ENCODE data around the gene KMT5B.

KMT5B gene

GRCh38 chr11:68242616-68243015 is 29.5 kb upstream of the KMT5B start:
- H3K4me3 ChIP-seq (ENCODE audit: low read depth, low read length) = no peak overlapping the region
- ChIA-PET CTCF (interaction anchor here (0.9 kb wide), 1 partner anchor 15 kb away, joined by 3 read pairs; no protein-coding TSS in a partner anchor), POLR2A (no interaction called here)
- no peak overlapping the region for H3K27ac ChIP-seq (ENCODE audit: extremely low read depth, low read depth, low read length)
- H3K4me1 ChIP-seq (ENCODE audit: control insufficient read depth, insufficient read depth, low read length) = no peaks in the 10 kb centered on the region
- no peak for TF ChIP-seq ZNF692 (tag by site-specific recombination; IDR thresholded peaks at IDR 0.05)
- TF ChIP-seq RBAK (tag by site-specific recombination; IDR thresholded peaks at IDR 0.05) = no peak
- no peak for TF ChIP-seq ZNF19 (tag by site-specific recombination; IDR thresholded peaks at IDR 0.05; ENCODE audit: low read depth)
- TF ChIP-seq ZNF677 (tag by site-specific recombination; IDR thresholded peaks at IDR 0.05) = no peak
- no peak for TF ChIP-seq PATZ1 (tag by site-specific recombination; IDR thresholded peaks at IDR 0.05)
- TF ChIP-seq BCL6B (tag by site-specific recombination; IDR thresholded peaks at IDR 0.05) = no peak
- no peak for TF ChIP-seq OVOL3 (tag by site-specific recombination; IDR thresholded peaks at IDR 0.05)
- TF ChIP-seq ZNF830 (tag by site-specific recombination; IDR thresholded peaks at IDR 0.05; ENCODE audit: low read depth) = no peak
- no peak for TF ChIP-seq ZSCAN23 (tag by site-specific recombination; IDR thresholded peaks at IDR 0.05)
- no peak for TF ChIP-seq HOXC10 (CRISPR knock-in tag; IDR thresholded peaks at IDR 0.05)
- TF ChIP-seq ZNF501 (tag by site-specific recombination; IDR thresholded peaks at IDR 0.05) = no peak
- no peaks in the 10 kb centered on the region for H3K36me3 ChIP-seq (ENCODE audit: control insufficient read depth in 2 of 2, insufficient read depth in 1 of 2, low read length in 2 of 2)
- no peaks in the 10 kb centered on the region for H3K9me3 ChIP-seq (ENCODE audit: control insufficient read depth, insufficient read depth, low read depth, low read length)

GRCh38 chr11:68231621-68232020 is 18.5 kb upstream of the KMT5B start:
- no peak for TF ChIP-seq ZNF10 (tag by site-specific recombination; IDR thresholded peaks at IDR 0.05)
- no peak for TF ChIP-seq ZNF214 (tag by site-specific recombination; IDR thresholded peaks at IDR 0.05; ENCODE audit: borderline replicate concordance)
- TF ChIP-seq ZNF114 (tag by site-specific recombination; IDR thresholded peaks at IDR 0.05) = no peak
- TF ChIP-seq ZNF2 (tag by site-specific recombination; IDR thresholded peaks at IDR 0.05) = no peak
- no peak for TF ChIP-seq ZNF248 (tag by site-specific recombination; IDR thresholded peaks at IDR 0.05)
- TF ChIP-seq ZNF843 (tag by site-specific recombination; IDR thresholded peaks at IDR 0.05) = no peak
- TF ChIP-seq GFI1B (tag by site-specific recombination; IDR thresholded peaks at IDR 0.05) = no peak
- no peak for TF ChIP-seq ZNF37A (tag by site-specific recombination; IDR thresholded peaks at IDR 0.05)
- no peak overlapping the region for H3K4me3 ChIP-seq (ENCODE audit: low read depth, low read length)
- CTCF ChIA-PET = interaction anchor here (0.8 to 1.1 kb wide), 2 partner anchors 67 to 818 kb away, joined by 3 read pairs; no protein-coding TSS in a partner anchor

GRCh38 chr11:68229601-68230000 is 16.5 kb upstream of the KMT5B start:
- H3K4me1 ChIP-seq (ENCODE audit: control insufficient read depth, insufficient read depth, low read length) = no peaks in the 10 kb centered on the region
- H3K27ac ChIP-seq (ENCODE audit: extremely low read depth, low read depth, low read length) = no peak overlapping the region
- TF ChIP-seq ZSCAN5A (tag by site-specific recombination; IDR thresholded peaks at IDR 0.05) = peak; percentile 67; the same call in 1 of the 2 replicates
- peak; percentile 80 for TF ChIP-seq SETDB1 (IDR thresholded peaks at IDR 0.05; ENCODE audit: insufficient read length, low read length)
- no peak for TF ChIP-seq ZFP69B (tag by site-specific recombination; IDR thresholded peaks at IDR 0.05)
- H3K4me3 ChIP-seq (ENCODE audit: low read depth, low read length) = no peak overlapping the region
- no peaks in the 10 kb centered on the region for H3K9me3 ChIP-seq (ENCODE audit: control insufficient read depth, insufficient read depth, low read depth, low read length)
- ChIA-PET POLR2A (no interaction called here), CTCF (interaction anchor here (1.7 kb wide), 1 partner anchor 28 kb away, joined by 6 read pairs; no protein-coding TSS in a partner anchor)
- H3K36me3 ChIP-seq (ENCODE audit: control insufficient read depth in 2 of 2, insufficient read depth in 1 of 2, low read length in 2 of 2) = no peaks in the 10 kb centered on the region

More at GRCh38 chr11:68231621-68232020, 18.5 kb upstream of the KMT5B start:
- H3K27ac ChIP-seq (ENCODE audit: extremely low read depth, low read depth, low read length) = no peak overlapping the region
- H3K4me1 ChIP-seq (ENCODE audit: control insufficient read depth, insufficient read depth, low read length) = no peaks in the 10 kb centered on the region
- POLR2A ChIA-PET = no interaction called here
- H3K36me3 ChIP-seq (ENCODE audit: control insufficient read depth in 2 of 2, insufficient read depth in 1 of 2, low read length in 2 of 2) = no peaks in the 10 kb centered on the region
- no peaks in the 10 kb centered on the region for H3K9me3 ChIP-seq (ENCODE audit: control insufficient read depth, insufficient read depth, low read depth, low read length)

All from HEK293 (cell line).